Measurements from ENCODE around the gene PLPP4.

GRCh38 chr10:120514035-120514620 lies 57.1 kb downstream of the PLPP4 start:
- no peak for TF ChIP-seq POLR2A (IDR thresholded peaks at IDR 0.05)
- no peak for TF ChIP-seq CTCF (IDR thresholded peaks at IDR 0.05)
